PFSK-1 (cell line): Measurements from ENCODE around the gene ANKRD33.

Experiments used
- FOXP2 ChIP-seq: optimal IDR thresholded peaks from 2 replicates; pipeline ENCODE3; 2011; ENCODE audit warnings: borderline replicate concordance, control low read depth, inconsistent platforms; ENCODE audit not compliant: insufficient read depth; ENCODE audit errors: extremely low read length, extremely low read depth
- POLR2AphosphoS5 ChIP-seq: IDR thresholded peaks from 2 replicates; pipeline ENCODE4 v1.6.1; 2012; ENCODE audit warnings: low read depth, mild to moderate bottlenecking, control low read depth, low read length, moderate library complexity
- SIN3A ChIP-seq: IDR thresholded peaks from 2 replicates; pipeline ENCODE4 v1.6.1; 2012; ENCODE audit warnings: mild to moderate bottlenecking, low read length, moderate library complexity, borderline replicate concordance; ENCODE audit not compliant: insufficient read depth
- TAF1 ChIP-seq: IDR thresholded peaks from 2 replicates; pipeline ENCODE4 v1.6.1; 2012; ENCODE audit warnings: low read length, control low read depth, borderline replicate concordance; ENCODE audit not compliant: insufficient read depth
- TF ChIP-seq, protein P1 (sequence below), 2 experiments: IDR thresholded peaks; 2 replicates each; pipeline versions ENCODE4 v1.6.1 to v1.8.0; 2011 to 2012; ENCODE audit warnings: low read depth in 2 of 2, low read length in 2 of 2, control low read depth in 1 of 2, inconsistent platforms in 1 of 2, mild to moderate bottlenecking in 1 of 2, moderate library complexity in 1 of 2; ENCODE audit not compliant: insufficient read depth in 1 of 2

ANKRD33 gene

GRCh38 chr12:51896236-51896635, 8.3 kb downstream of the ANKRD33 start:
- TF ChIP-seq, protein P1, sequence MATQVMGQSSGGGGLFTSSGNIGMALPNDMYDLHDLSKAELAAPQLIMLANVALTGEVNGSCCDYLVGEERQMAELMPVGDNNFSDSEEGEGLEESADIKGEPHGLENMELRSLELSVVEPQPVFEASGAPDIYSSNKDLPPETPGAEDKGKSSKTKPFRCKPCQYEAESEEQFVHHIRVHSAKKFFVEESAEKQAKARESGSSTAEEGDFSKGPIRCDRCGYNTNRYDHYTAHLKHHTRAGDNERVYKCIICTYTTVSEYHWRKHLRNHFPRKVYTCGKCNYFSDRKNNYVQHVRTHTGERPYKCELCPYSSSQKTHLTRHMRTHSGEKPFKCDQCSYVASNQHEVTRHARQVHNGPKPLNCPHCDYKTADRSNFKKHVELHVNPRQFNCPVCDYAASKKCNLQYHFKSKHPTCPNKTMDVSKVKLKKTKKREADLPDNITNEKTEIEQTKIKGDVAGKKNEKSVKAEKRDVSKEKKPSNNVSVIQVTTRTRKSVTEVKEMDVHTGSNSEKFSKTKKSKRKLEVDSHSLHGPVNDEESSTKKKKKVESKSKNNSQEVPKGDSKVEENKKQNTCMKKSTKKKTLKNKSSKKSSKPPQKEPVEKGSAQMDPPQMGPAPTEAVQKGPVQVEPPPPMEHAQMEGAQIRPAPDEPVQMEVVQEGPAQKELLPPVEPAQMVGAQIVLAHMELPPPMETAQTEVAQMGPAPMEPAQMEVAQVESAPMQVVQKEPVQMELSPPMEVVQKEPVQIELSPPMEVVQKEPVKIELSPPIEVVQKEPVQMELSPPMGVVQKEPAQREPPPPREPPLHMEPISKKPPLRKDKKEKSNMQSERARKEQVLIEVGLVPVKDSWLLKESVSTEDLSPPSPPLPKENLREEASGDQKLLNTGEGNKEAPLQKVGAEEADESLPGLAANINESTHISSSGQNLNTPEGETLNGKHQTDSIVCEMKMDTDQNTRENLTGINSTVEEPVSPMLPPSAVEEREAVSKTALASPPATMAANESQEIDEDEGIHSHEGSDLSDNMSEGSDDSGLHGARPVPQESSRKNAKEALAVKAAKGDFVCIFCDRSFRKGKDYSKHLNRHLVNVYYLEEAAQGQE (IDR thresholded peaks at IDR 0.05; ENCODE audit: insufficient read depth in 1 of 2, low read depth in 2 of 2, low read length in 2 of 2): no peak
- TF ChIP-seq POLR2AphosphoS5 (no peak), FOXP2 (no peak), SIN3A (no peak), TAF1 (no peak)

DNA sequence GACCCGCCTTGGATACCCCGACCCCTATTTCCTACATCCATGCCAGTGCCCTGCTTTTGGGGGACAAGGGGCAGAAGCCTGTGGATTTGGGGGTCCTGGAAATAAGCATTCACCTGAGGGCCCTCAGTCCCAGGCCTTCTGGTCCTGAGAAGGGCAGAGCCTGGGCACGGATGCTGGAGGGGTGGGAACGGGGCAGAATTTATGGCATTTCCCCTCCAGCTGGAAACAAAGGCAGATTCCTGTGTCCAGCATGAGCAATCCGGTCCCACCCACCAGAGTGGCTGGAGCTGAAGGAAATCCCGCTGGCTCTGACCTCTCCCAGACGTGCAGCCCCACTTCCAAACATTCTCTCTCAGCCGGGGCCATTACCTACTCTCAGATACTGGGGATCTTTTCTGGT, 9.3 kb downstream of the ANKRD33 start:
- TF ChIP-seq SIN3A (no peak), TAF1 (no peak), POLR2AphosphoS5 (no peak), FOXP2 (no peak)
- TF ChIP-seq, protein P1 (IDR thresholded peaks at IDR 0.05; ENCODE audit: insufficient read depth in 1 of 2, low read depth in 2 of 2, low read length in 2 of 2): no peak

DNA sequence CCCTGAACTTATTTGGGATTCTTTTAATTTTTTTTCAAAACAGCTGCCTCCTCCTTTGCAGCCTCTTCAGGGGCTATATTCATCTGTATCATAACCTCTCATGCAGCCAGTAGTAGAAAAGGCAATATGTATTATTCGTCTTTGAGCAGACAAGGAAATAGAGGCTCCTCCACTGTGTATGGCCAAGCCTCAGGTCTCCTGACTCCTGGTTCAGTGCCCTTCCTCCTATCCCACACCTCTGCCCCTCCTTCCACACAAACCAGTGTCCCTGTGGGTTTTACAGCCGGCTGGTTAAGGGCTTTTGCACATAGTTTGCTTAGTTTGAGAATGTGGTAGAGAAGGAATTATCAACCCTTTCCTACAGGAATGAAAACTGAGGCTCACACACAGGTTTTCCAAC, 10.6 kb downstream of the ANKRD33 start:
- no peak for TF ChIP-seq POLR2AphosphoS5
- TF ChIP-seq SIN3A: no peak
- TF ChIP-seq, protein P1 (IDR thresholded peaks at IDR 0.05; ENCODE audit: insufficient read depth in 1 of 2, low read depth in 2 of 2, low read length in 2 of 2): no peak
- TF ChIP-seq FOXP2: no peak
- no peak for TF ChIP-seq TAF1

DNA sequence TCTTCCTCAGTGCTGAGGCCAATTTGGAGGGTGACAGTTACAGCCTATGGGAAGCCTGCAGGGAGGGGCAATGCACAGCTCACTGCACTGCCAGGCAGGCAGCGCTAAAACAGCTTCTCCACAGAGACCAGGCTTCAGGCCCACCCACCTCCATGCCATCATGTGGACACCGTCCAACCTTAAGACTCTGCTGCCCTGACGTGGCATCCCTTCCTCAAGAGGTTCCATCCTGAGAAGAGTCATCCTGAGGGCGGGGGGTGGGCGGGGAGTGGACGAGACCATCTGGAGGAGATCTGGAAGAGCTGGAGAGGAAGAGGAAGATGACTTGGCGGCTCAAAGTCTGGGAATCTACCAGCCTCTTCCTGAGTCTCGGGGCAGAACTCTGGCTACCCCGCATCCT, 11.0 kb downstream of the ANKRD33 start:
- no peak for TF ChIP-seq FOXP2
- TF ChIP-seq, protein P1 (IDR thresholded peaks at IDR 0.05; ENCODE audit: insufficient read depth in 1 of 2, low read depth in 2 of 2, low read length in 2 of 2): no peak
- TF ChIP-seq POLR2AphosphoS5: no peak
- no peak for TF ChIP-seq SIN3A
- no peak for TF ChIP-seq TAF1

- TF ChIP-seq FOXP2 (no peak), SIN3A (no peak), TAF1 (no peak), POLR2AphosphoS5 (no peak)
- TF ChIP-seq, protein P1 (IDR thresholded peaks at IDR 0.05; ENCODE audit: insufficient read depth in 1 of 2, low read depth in 2 of 2, low read length in 2 of 2): no peak
Measured at GRCh38 chr12:51900323-51900889, 12.5 kb downstream of the ANKRD33 start.
